Right lobe of liver (tissue), 6 donors: Measurements from ENCODE around the gene MEI1. TPM values are rescaled to one million over a fixed set of nuclear protein-coding genes. Genes with fewer than 3 reads are reported as not detected.

ENCODE experiments used
- ATAC-seq, 4 donors: fragments of 200-7000 bp; cut with Tn5 transposase; one replicate each; pipeline ENCODE4 v1.9.1; 2020; ENCODE audit warnings: mild to moderate bottlenecking in 4 of 4, moderate library complexity in 4 of 4
- DNase-seq, 3 donors: peaks; one replicate each; pipeline ENCODE4 v3.0.0-alpha.2; 2020
- H3K27ac ChIP-seq, 3 donors: fragments of 200-600 bp; one replicate each; pipeline ENCODE4 v1.8.0; 2022
- H3K27me3 ChIP-seq, 2 donors: fragments of 200-600 bp; one replicate each; pipeline ENCODE4 v1.8.0; 2022
- H3K36me3 ChIP-seq, 4 donors: fragments of 200-600 bp; sonication (generic) in 1 of 4; one replicate each; pipeline versions ENCODE4 v1.5.1 to v1.8.0; 2017 to 2022; ENCODE audit warnings: control low read depth in 1 of 4
- H3K4me1 ChIP-seq, 4 donors: fragments of 200-600 bp; sonication (generic) in 1 of 4; one replicate each; pipeline versions ENCODE4 v1.5.1 to v1.8.0; 2017 to 2022; ENCODE audit warnings: control low read depth in 1 of 4
- H3K4me3 ChIP-seq, 3 donors: fragments of 200-600 bp; one replicate each; pipeline ENCODE4 v1.8.0; 2022
- H3K9me3 ChIP-seq, 4 donors: fragments of 200-600 bp; sonication (generic) in 1 of 4; one replicate each; pipeline versions ENCODE4 v1.5.1 to v1.8.0; 2017 to 2022; ENCODE audit warnings: control low read depth in 1 of 4
- CTCF ChIP-seq, 4 donors: fragments of 200-600 bp in 3 of 4; fragments of 450-650 bp in 1 of 4; IDR thresholded peaks; one replicate each; pipeline versions ENCODE4 v1.5.1 to v1.8.0; 2016 to 2022; ENCODE audit warnings: antibody characterized with exemption in 4 of 4, mild to moderate bottlenecking in 2 of 4
- POLR2A ChIP-seq: fragments of 450-650 bp; IDR thresholded peaks from one replicate; pipeline ENCODE4 v1.6.1; 2017; ENCODE audit warnings: antibody characterized with exemption, mild to moderate bottlenecking
- WGBS: methylation state at CpG from one replicate; pipeline ENCODE4 v1.1.6; 2018; ENCODE audit warnings: low coverage, low lambda C conversion rate; ENCODE audit not compliant: insufficient coverage; ENCODE audit errors: missing lambda C conversion rate; 5-methylcytosine and 5-hydroxymethylcytosine counted together
- intact Hi-C, 2 donors: fragments of 100-400 bp; cut with DNase I; formaldehyde crosslinking; loops; one replicate each; pipeline versions ENCODE4 v1.11.2 to v1.14.1; 2022
- total RNA-seq, 6 experiments: library from RNA; depleted of rRNA in 2 of 6; stranded (reverse); fragments of >200 nt in 2 of 6; fragmentation: NEBNext Ultra II Directional in 3 of 6; extraction: Animal tissue kit (Norgen Biotek cat#: 25700) in 3 of 6; gene quantifications; one replicate each; pipeline versions ENCODE4 v1.1.0 to v1.2.4, GENCODE V29; 2016 to 2023
- donor health status: DM: no; HTN: yes; CAD: no.
- donor health status: DM: no; HTN: no; CAD: no.
- donor health status: DM: no; HTN: no; CAD: no.
- donor health status: DM: no; HTN: yes; CAD: no.
- donor health status: DM: no; HTN: yes; CAD: no.

The MEI1 gene
- total RNA-seq, 6 experiments from 2014 or later = 0.37 to 1.0 (median 0.60) TPM

GRCh38 chr22:41782316-41782715 is 83.0 kb downstream of the MEI1 start:
- no peaks in the 10 kb centered on the region for H3K27me3 ChIP-seq
- H3K9me3 ChIP-seq = no peaks in the 10 kb centered on the region
- no peak for DNase-seq
- no peak for ATAC-seq
- H3K36me3 ChIP-seq = no peaks in the 10 kb centered on the region
- H3K27ac ChIP-seq = no peak overlapping the region
- H3K4me1 ChIP-seq = no peaks in the 10 kb centered on the region
- 79% methylated on average over 5 of the region's 6 CpGs for WGBS
- TF ChIP-seq POLR2A (no peak), CTCF (IDR thresholded peaks at IDR 0.05) (no peak)
- intact Hi-C loops = no loop called here
- H3K4me3 ChIP-seq = no peak overlapping the region

GRCh38 chr22:41782751-41783150 is 83.4 kb downstream of the MEI1 start:
- 75% methylated on average over 2 of the region's 2 CpGs for WGBS
- no peaks in the 10 kb centered on the region for H3K36me3 ChIP-seq
- TF ChIP-seq POLR2A (no peak), CTCF (IDR thresholded peaks at IDR 0.05) (no peak)
- DNase-seq (no peak), ATAC-seq (no peak)
- H3K4me1 ChIP-seq = no peaks in the 10 kb centered on the region
- H3K27ac ChIP-seq = no peak overlapping the region
- no peak overlapping the region for H3K4me3 ChIP-seq
- H3K27me3 ChIP-seq = no peaks in the 10 kb centered on the region
- intact Hi-C loops = no loop called here
- H3K9me3 ChIP-seq = no peaks in the 10 kb centered on the region

GRCh38 chr22:41787331-41787730 is 88.0 kb downstream of the MEI1 start:
- 81% methylated on average over 2 of the region's 2 CpGs for WGBS
- no peak for ATAC-seq

GRCh38 chr22:41793871-41794270 is 94.6 kb downstream of the MEI1 start:
- Histone ChIP-seq H3K4me1 (no peaks in the 10 kb centered on the region), H3K27ac (no peak overlapping the region), H3K9me3 (no peaks in the 10 kb centered on the region), H3K36me3 (no peaks in the 10 kb centered on the region), H3K4me3 (no peak overlapping the region), H3K27me3 (no peaks in the 10 kb centered on the region)
- TF ChIP-seq POLR2A (no peak), CTCF (IDR thresholded peaks at IDR 0.05) (no peak)
- DNase-seq = no peak
- intact Hi-C loops = no loop called here
- ATAC-seq = no peak
- 100% methylated on average over 3 of the region's 3 CpGs for WGBS

More at GRCh38 chr22:41787331-41787730, 88.0 kb downstream of the MEI1 start:
- no peak overlapping the region for H3K4me3 ChIP-seq
- DNase-seq = no peak
- H3K36me3 ChIP-seq = no peaks in the 10 kb centered on the region
- H3K27me3 ChIP-seq = no peaks in the 10 kb centered on the region
- no peaks in the 10 kb centered on the region for H3K4me1 ChIP-seq
- intact Hi-C loops = no loop called here
- H3K9me3 ChIP-seq = no peaks in the 10 kb centered on the region
- no peak for TF ChIP-seq CTCF (IDR thresholded peaks at IDR 0.05)
- no peak for TF ChIP-seq POLR2A
- no peak overlapping the region for H3K27ac ChIP-seq

GRCh38 chr22:41798736-41799135 is 99.4 kb downstream of the MEI1 start:
- Histone ChIP-seq H3K9me3 (no peaks in the 10 kb centered on the region), H3K27me3 (no peaks in the 10 kb centered on the region), H3K36me3 (no peaks in the 10 kb centered on the region), H3K27ac (no peak overlapping the region), H3K4me1 (peaks cover 0 to 13% (median 4%) of the 10 kb centered on the region in 4 donors), H3K4me3 (no peak overlapping the region)
- WGBS = 83% methylated on average over 1 of the region's 2 CpGs
- ATAC-seq = no peak
- intact Hi-C loops = no loop called here
- no peak for DNase-seq
- TF ChIP-seq CTCF (IDR thresholded peaks at IDR 0.05) (no peak), POLR2A (no peak)
